Cardiac fibroblast (primary cell): ENCODE measurements around the gene ASTN2.

Experiments
- DNase-seq, 2 donors: peaks; one replicate each; pipeline versions ENCODE4 v3.0.0 to v3.0.0-alpha.2; 2010; ENCODE audit warnings: low read depth in 2 of 2
- H3K4me3 ChIP-seq, 2 donors: replicated peaks in 1 of 2; 1 replicate in 1 of 2; 2 replicates in 1 of 2; pipeline ENCODE4 v1.5.1; 2011; ENCODE audit warnings: low read depth in 2 of 2, low read length in 2 of 2, mild to moderate bottlenecking in 2 of 2, moderate library complexity in 1 of 2
- TF ChIP-seq, protein P1 (sequence below): IDR thresholded peaks from one replicate; pipeline ENCODE4 v1.5.1; 2011; ENCODE audit warnings: low read depth, mild to moderate bottlenecking, low read length, inconsistent platforms

Gene ASTN2

DNA sequence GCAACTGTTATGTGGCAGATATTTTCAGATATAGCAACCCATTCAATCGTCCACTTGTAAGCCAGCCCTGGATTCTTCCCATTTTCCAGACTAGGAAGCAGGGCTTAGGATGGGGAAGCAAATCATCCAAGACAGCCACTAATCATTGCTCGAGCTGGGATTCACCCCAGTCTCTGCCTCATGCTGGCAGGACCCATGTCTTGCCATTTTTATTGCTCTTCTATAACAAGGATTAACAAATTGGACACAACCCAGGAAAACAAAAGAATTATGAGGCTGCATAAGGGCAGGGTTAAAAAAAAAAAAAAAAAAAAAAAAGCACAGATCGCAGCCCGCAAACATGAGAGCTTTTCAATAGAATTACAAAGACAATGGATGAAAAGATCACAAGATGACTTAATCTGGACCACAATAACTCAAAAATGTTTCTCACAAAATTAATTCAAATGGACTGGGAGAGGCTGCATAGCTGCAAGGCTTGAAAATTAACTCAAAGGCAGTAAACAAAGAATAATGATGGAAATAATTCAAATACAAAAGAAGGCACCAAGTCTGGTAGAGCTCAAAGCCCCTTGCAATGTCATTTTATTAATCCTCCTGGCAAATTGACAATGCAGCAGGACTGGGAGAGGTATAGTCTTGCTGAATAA lies 40.7 kb downstream of the ASTN2 start:
- TF ChIP-seq, protein P1, sequence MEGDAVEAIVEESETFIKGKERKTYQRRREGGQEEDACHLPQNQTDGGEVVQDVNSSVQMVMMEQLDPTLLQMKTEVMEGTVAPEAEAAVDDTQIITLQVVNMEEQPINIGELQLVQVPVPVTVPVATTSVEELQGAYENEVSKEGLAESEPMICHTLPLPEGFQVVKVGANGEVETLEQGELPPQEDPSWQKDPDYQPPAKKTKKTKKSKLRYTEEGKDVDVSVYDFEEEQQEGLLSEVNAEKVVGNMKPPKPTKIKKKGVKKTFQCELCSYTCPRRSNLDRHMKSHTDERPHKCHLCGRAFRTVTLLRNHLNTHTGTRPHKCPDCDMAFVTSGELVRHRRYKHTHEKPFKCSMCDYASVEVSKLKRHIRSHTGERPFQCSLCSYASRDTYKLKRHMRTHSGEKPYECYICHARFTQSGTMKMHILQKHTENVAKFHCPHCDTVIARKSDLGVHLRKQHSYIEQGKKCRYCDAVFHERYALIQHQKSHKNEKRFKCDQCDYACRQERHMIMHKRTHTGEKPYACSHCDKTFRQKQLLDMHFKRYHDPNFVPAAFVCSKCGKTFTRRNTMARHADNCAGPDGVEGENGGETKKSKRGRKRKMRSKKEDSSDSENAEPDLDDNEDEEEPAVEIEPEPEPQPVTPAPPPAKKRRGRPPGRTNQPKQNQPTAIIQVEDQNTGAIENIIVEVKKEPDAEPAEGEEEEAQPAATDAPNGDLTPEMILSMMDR, result no peak
- no peak for DNase-seq
- no peak overlapping the region for H3K4me3 ChIP-seq

DNA sequence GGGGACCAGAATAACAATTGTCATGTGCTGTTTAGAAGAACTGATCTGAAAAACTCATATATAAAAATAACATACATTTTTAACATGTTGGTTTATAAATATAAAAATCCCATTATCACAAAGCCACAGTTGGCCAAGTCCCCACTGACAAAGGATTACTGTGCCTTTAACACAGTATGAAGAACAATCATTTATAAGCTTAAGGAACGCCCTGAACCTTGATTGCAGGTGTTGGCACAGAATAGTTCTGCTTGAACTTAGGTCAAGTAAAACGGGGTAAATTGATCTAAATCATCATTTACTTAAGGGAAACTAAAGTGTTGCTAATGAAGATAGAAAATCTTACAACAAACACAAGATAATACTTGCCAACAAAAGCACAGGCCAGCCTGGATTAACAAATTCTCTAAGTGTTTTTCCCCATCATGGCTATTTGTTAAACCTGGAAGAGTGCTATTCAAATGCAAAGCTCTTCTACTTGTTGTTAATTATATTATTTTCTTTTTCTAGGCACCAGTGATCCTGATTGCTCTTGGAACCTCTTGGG lies 46.1 kb downstream of the ASTN2 start:
- TF ChIP-seq, protein P1, result no peak
- no peak overlapping the region for H3K4me3 ChIP-seq
- DNase-seq, result no peak

DNA sequence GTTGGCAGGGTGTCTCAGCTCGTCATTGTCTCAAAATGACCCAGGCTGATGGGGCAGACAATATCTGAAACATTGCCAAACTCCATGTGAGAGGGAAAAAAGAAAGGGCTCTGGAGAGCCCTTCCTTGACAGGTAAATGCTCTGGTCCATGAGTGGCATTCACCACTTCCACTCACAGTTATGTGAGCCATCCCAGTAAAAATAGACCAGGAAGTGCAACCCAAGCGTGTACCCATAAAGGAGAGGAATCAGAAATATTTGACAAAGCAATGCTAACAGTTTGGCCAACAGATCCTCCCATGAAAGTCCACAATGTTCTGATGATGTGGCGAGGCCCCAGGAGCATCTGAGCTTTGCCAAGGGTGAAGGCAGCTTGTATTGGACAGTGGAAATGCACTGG lies 49.4 kb downstream of the ASTN2 start:
- TF ChIP-seq, protein P1, result no peak
- no peak for DNase-seq
- no peak overlapping the region for H3K4me3 ChIP-seq

DNA sequence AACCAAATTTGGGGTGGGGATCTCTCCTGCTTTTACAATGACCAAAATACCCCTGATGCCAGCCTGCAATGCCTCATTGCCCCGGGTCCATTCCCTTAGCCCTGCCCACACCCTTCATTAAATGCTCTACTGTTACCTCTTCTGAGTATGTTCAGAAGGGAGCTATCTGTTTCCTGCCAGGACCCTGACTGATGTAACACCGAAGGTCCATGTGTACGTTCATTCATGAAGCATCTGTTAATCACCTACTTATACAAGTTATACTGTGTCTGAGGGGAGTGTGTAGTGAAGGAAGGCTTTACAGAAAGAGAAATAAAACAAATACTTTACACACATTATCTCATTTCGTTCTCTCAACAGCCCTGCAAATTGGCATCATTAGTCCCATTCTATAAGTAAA lies 51.9 kb downstream of the ASTN2 start:
- TF ChIP-seq, protein P1, result no peak
- DNase-seq, result no peak
- no peak overlapping the region for H3K4me3 ChIP-seq

DNA sequence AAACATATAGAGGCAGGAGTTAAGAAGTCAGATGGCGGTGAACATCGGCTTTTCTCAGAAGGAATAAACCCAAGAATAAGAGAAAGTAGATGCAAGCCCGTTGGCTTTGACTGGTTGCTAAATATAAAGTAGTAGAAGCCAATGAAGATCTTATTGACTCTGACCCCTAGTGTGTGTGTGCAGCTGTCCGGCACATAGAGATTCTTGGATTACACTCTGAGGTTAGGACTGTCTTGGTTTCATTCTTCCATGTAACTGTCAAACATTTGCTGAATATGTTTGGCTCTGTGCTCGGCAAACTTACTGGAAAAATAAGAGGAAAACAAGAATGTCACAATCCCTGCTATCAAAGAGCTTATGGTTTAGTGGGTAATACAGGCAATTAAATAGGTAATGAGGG lies 54.9 kb downstream of the ASTN2 start:
- TF ChIP-seq, protein P1, result no peak
- H3K4me3 ChIP-seq, result no peak overlapping the region

DNA sequence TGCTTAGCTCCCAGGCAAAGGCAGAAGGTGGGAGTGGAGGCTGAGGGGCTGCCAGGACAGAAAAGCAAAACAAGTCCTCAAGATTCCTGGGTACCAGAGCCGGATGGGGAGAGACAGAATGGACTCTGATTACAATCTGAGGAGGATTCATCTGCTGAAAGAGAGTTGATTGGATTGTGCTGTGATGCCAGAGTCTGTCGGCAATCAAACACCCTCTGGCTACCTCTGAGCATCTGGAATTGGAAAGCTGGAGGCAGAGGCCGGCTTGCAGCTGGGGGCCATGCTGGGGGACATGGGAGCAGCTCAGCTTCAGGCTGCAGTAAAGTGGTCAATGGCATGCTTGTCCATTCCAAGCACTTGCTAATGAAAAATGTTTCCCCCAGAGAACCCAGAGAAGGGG lies 59.3 kb downstream of the ASTN2 start:
- DNase-seq, result no peak
- TF ChIP-seq, protein P1, result no peak
- H3K4me3 ChIP-seq, result no peak overlapping the region

More for the DNA sequence above, 54.9 kb downstream of the ASTN2 start:
- no peak for DNase-seq

DNA sequence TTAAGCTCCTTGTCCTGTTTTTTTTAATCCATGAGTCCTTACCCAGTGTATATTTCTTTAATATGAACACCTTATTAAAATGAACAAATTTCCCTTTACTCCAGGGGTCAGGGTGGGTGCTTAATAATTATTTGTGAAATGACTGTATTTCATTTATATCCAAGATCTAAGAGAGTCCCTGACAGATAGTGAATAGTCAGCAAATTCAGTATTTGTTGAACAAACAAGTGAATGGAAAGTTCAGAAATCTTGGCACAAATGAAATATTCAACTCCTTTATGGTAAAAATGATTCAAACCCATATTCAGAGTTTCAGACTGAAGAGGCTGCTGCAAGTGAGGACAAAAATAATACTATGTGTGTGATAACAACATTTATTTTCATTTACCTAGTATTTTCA lies 59.9 kb downstream of the ASTN2 start:
- no peak for DNase-seq

More for the DNA sequence above, 59.9 kb downstream of the ASTN2 start:
- TF ChIP-seq, protein P1, result no peak
- no peak overlapping the region for H3K4me3 ChIP-seq
